HepG2 (cell line): Measurements from ENCODE around the gene CDH22. TPM values are rescaled to one million over a fixed set of nuclear protein-coding genes. Genes with fewer than 3 reads are reported as not detected.

Source experiments
- ASH2L ChIP-seq: fragments of 300-600, 200-600 bp; sonication (generic); IDR thresholded peaks from 2 replicates; pipeline ENCODE4 v1.7.0; 2017; ENCODE audit warnings: low read depth, mild to moderate bottlenecking, moderate library complexity, mixed read lengths, low read length; ENCODE audit not compliant: insufficient read length
- IRX3 ChIP-seq: sonication (generic); formaldehyde crosslinking; IDR thresholded peaks from 2 replicates; pipeline ENCODE4 v1.8.1; 2023; ENCODE audit warnings: mild to moderate bottlenecking, low read depth, missing genetic modification reagents, borderline replicate concordance
- RARG ChIP-seq: sonication (generic); formaldehyde crosslinking; IDR thresholded peaks from 2 replicates; pipeline ENCODE4 v1.4.0; 2020; ENCODE audit warnings: low read depth, mild to moderate bottlenecking, missing genetic modification reagents
- SRSF9 ChIP-seq: fragments of 200-400 bp; formaldehyde crosslinking; IDR thresholded peaks from 2 replicates; pipeline ENCODE4 v1.6.1; 2018; ENCODE audit warnings: borderline replicate concordance, mild to moderate bottlenecking, low read depth, low read length; ENCODE audit not compliant: insufficient read depth, poor library complexity, severe bottlenecking
- TEAD2 ChIP-seq: sonication (generic); formaldehyde crosslinking; IDR thresholded peaks from 2 replicates; pipeline ENCODE4 v1.9.0; 2021; ENCODE audit warnings: missing genetic modification reagents
- ZBTB1 ChIP-seq: sonication (generic); formaldehyde crosslinking; IDR thresholded peaks from 2 replicates; pipeline ENCODE4 v1.4.0; 2020; ENCODE audit warnings: missing genetic modification reagents, borderline replicate concordance
- ZEB1 ChIP-seq: IDR thresholded peaks from 2 replicates; pipeline ENCODE4 v1.6.1; 2012; ENCODE audit warnings: mild to moderate bottlenecking, low read depth, inconsistent platforms; ENCODE audit not compliant: insufficient replicate concordance
- ZMYM4 ChIP-seq: sonication (generic); formaldehyde crosslinking; IDR thresholded peaks from 2 replicates; pipeline ENCODE4 v1.8.1; 2023; ENCODE audit warnings: mild to moderate bottlenecking, missing genetic modification reagents
- ZNF30 ChIP-seq: sonication (generic); formaldehyde crosslinking; IDR thresholded peaks from 2 replicates; pipeline ENCODE4 v1.5.0; 2020; ENCODE audit warnings: mild to moderate bottlenecking, missing genetic modification reagents
- ZNF33A ChIP-seq: sonication (generic); formaldehyde crosslinking; IDR thresholded peaks from 2 replicates; pipeline ENCODE4 v1.5.1; 2020; ENCODE audit warnings: missing genetic modification reagents, mild to moderate bottlenecking, moderate library complexity, borderline replicate concordance
- ZNF749 ChIP-seq: sonication (generic); formaldehyde crosslinking; IDR thresholded peaks from 2 replicates; pipeline ENCODE4 v1.8.0; 2022; ENCODE audit warnings: mild to moderate bottlenecking, missing genetic modification reagents, moderate library complexity, borderline replicate concordance
- polyA plus RNA-seq, 8 experiments: library from polyadenylated mRNA; depleted of rRNA in 3 of 8; stranded (reverse) in 7 of 8; unstranded in 1 of 8; fragments of >200 nt; fragmentation: Illumina TruSeq in 4 of 8; extraction: Trizol in 4 of 8; gene quantifications; 2 replicates each; pipeline versions ENCODE4 v1.2.1 to v1.2.3, GENCODE V29; 2011 to 2016; ENCODE audit warnings: low read depth in 4 of 8, missing spikeins in 1 of 8, mixed read lengths in 1 of 8; ENCODE audit not compliant: insufficient read depth in 1 of 8
- total RNA-seq, 5 experiments: library from RNA; depleted of rRNA; stranded (reverse); fragments of >200 nt; fragmentation: Illumina TruSeq; extraction: Trizol; gene quantifications; 2 replicates each; pipeline ENCODE4 v1.2.3, GENCODE V29; 2016; ENCODE audit warnings: low read depth in 1 of 5
- TF ChIP-seq, protein P1 (sequence below): sonication (generic); formaldehyde crosslinking; IDR thresholded peaks from 2 replicates; pipeline ENCODE4 v1.8.0; 2022; ENCODE audit warnings: missing genetic modification reagents, mild to moderate bottlenecking, moderate library complexity, borderline replicate concordance
- TF ChIP-seq, protein P2 (sequence below): sonication (generic); formaldehyde crosslinking; IDR thresholded peaks from 2 replicates; pipeline ENCODE4 v1.4.0; 2020; ENCODE audit warnings: mild to moderate bottlenecking, missing genetic modification reagents
- TF ChIP-seq, protein P3 (sequence below): sonication (generic); formaldehyde crosslinking; IDR thresholded peaks from 2 replicates; pipeline ENCODE4 v1.5.0; 2020; ENCODE audit warnings: missing genetic modification reagents
- TF ChIP-seq, protein P4 (sequence below): sonication (generic); formaldehyde crosslinking; IDR thresholded peaks from 2 replicates; pipeline ENCODE4 v1.4.0; 2020; ENCODE audit warnings: mild to moderate bottlenecking, missing genetic modification reagents

The CDH22 gene
- total and polyA plus RNA-seq, 2 of the 13 experiments (the other 11 are each of a cell fraction or from before 2014, with no cell fraction given): not detected

DNA sequence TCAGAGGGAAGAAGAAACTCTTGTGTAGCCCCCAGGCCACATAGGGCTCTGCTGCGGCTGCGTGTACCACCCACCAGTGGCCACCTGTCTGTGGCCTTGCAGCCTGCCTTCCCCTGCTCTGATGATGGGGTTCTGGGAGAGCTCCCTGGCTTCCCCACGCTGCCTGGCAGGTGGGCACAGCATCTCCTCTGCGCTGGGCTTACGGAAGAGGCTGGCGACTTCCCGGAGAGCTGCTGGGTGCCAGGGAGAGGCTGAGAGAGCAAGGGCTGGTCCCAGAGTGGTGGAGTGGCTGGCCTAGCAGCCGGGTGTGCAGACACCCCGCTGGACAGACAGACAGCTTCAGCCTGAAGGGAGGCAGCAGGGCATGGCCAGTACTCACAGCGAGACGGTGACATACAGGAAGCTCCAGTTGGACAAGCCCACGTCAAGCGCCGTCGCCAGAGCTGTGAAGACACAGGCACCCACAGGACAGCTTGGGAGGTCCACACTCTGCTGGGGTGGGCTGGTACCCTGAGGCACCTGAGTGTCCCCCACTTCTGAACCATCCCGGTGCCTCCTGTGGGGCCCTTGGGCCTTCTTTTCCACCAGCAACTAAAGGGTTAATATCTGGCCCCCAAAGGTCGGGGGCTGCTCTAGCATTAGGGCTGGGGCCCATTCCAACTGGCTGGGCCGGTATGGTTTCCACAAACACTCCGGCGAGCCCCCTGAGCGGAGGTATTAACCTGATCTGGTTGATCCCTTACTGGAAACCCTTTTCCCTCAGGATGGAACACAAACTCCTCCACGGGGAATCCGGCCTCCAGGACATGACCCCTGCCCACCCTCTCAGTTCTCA, 48.1 kb upstream of the CDH22 start (continued):
- TF ChIP-seq, protein P1, sequence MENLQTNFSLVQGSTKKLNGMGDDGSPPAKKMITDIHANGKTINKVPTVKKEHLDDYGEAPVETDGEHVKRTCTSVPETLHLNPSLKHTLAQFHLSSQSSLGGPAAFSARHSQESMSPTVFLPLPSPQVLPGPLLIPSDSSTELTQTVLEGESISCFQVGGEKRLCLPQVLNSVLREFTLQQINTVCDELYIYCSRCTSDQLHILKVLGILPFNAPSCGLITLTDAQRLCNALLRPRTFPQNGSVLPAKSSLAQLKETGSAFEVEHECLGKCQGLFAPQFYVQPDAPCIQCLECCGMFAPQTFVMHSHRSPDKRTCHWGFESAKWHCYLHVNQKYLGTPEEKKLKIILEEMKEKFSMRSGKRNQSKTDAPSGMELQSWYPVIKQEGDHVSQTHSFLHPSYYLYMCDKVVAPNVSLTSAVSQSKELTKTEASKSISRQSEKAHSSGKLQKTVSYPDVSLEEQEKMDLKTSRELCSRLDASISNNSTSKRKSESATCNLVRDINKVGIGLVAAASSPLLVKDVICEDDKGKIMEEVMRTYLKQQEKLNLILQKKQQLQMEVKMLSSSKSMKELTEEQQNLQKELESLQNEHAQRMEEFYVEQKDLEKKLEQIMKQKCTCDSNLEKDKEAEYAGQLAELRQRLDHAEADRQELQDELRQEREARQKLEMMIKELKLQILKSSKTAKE (CRISPR knock-in tag): no peak
- TF ChIP-seq ZNF749 (no peak), ZEB1 (no peak), TEAD2 (CRISPR knock-in tag) (no peak), SRSF9 (no peak), ZMYM4 (CRISPR knock-in tag) (no peak), ASH2L (no peak), IRX3 (CRISPR knock-in tag) (no peak), ZNF30 (CRISPR knock-in tag) (no peak), RARG (no peak), ZNF33A (CRISPR knock-in tag) (no peak), ZBTB1 (no peak)
- TF ChIP-seq, protein P2, sequence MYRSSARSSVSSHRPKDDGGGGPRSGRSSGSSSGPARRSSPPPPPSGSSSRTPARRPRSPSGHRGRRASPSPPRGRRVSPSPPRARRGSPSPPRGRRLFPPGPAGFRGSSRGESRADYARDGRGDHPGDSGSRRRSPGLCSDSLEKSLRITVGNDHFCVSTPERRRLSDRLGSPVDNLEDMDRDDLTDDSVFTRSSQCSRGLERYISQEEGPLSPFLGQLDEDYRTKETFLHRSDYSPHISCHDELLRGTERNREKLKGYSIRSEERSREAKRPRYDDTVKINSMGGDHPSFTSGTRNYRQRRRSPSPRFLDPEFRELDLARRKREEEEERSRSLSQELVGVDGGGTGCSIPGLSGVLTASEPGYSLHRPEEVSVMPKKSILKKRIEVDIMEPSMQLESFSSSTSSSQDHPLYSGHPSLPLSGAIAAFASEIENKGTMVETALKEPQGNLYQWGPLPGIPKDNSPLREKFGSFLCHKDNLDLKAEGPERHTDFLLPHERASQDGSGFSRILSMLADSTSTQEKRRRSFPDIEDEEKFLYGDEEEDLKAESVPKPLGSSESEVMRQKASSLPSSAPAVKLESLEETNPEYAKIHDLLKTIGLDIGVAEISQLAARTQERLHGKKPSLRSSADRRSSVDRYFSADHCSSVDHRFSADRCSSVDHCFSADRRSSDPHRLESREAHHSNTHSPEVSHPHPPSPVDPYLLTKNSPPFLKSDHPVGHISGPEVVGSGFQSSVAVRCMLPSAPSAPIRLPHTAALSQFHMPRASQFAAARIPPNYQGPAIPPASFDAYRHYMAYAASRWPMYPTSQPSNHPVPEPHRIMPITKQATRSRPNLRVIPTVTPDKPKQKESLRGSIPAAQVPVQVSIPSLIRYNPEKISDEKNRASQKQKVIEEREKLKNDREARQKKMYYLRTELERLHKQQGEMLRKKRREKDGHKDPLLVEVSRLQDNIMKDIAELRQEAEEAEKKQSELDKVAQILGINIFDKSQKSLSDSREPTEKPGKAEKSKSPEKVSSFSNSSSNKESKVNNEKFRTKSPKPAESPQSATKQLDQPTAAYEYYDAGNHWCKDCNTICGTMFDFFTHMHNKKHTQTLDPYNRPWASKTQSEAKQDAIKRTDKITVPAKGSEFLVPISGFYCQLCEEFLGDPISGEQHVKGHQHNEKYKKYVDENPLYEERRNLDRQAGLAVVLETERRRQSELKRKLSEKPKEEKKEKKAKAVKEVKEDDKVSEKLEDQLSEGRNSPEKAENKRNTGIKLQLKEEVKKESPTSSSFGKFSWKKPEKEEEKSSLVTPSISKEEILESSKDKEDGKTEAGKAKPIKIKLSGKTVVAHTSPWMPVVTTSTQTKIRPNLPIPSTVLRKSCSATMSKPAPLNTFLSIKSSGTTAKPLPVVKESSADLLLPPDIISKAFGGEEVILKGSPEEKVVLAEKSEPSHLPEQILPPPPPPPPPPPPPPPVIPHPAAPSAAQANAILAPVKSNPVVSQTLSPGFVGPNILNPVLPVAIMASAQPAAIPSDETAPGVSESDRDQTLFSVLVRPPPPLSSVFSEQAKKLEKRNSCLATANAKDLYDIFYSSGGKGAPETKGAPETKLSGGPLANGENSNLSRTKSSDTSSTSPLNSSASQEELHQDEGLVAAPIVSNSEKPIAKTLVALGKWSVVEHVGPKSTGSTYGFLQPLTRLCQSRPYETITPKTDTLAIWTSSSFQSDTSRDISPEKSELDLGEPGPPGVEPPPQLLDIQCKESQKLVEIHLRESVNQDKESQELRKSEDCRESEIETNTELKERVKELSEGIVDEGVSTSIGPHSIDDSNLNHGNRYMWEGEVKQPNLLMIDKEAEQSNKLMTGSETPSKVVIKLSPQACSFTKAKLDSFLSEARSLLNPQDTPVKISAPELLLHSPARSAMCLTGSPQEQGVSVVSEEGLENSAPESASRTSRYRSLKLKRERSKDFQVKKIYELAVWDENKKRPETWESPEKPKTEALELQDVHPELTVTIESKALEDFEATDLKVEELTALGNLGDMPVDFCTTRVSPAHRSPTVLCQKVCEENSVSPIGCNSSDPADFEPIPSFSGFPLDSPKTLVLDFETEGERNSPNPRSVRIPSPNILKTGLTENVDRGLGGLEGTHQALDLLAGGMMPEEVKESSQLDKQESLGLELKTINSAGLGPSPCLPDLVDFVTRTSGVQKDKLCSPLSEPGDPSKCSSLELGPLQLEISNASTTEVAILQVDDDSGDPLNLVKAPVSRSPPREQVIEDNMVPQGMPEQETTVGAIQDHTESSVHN (CRISPR knock-in tag): no peak
- TF ChIP-seq, protein P3, sequence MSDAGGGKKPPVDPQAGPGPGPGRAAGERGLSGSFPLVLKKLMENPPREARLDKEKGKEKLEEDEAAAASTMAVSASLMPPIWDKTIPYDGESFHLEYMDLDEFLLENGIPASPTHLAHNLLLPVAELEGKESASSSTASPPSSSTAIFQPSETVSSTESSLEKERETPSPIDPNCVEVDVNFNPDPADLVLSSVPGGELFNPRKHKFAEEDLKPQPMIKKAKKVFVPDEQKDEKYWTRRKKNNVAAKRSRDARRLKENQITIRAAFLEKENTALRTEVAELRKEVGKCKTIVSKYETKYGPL (CRISPR knock-in tag): no peak
- TF ChIP-seq, protein P4, sequence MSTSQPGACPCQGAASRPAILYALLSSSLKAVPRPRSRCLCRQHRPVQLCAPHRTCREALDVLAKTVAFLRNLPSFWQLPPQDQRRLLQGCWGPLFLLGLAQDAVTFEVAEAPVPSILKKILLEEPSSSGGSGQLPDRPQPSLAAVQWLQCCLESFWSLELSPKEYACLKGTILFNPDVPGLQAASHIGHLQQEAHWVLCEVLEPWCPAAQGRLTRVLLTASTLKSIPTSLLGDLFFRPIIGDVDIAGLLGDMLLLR (CRISPR knock-in tag): 0 out of 2 replicates have a peak, but pooled peaks have one; percentile 62
